Body of pancreas (tissue), 4 donors: ENCODE measurements around the gene NDUFS7. TPM values are rescaled to one million over a fixed set of nuclear protein-coding genes. Genes with fewer than 3 reads are reported as not detected.
A peak's percentile ranks its signal among the peaks of the same experiment; 100 is the strongest.

ENCODE experiments used
- ATAC-seq: fragments of 150-250 bp; one replicate; pipeline ENCODE4 v1.9.1; 2016
- DNase-seq, 4 donors: peaks; one replicate each; pipeline ENCODE4 v3.0.0-alpha.2; 2019
- H3K27ac ChIP-seq, 4 donors: fragments of 200-600 bp; sonication (generic); 1 replicate in 3 of 4; 2 replicates in 1 of 4; pipeline versions ENCODE4 v1.5.1 to v1.6.1; 2016 to 2019; ENCODE audit warnings: mild to moderate bottlenecking in 1 of 4, mixed read lengths in 1 of 4, moderate library complexity in 1 of 4
- H3K27me3 ChIP-seq, 2 donors: fragments of 200-600 bp; sonication (generic); one replicate each; pipeline ENCODE4 v1.6.0; 2016; ENCODE audit warnings: mild to moderate bottlenecking in 1 of 2
- H3K36me3 ChIP-seq, 2 donors: fragments of 200-600 bp; sonication (generic); replicated peaks in 1 of 2; 2 replicates each; pipeline ENCODE4 v1.5.1; 2016; ENCODE audit warnings: low read depth in 2 of 2; ENCODE audit not compliant: insufficient read depth in 1 of 2
- H3K4me1 ChIP-seq: fragments of 200-600 bp; sonication (generic); one replicate; pipeline ENCODE4 v1.6.0; 2016
- H3K4me3 ChIP-seq, 2 donors: fragments of 200-600 bp; sonication (generic); 1 replicate in 1 of 2; 2 replicates in 1 of 2; pipeline ENCODE4 v1.5.1; 2016 to 2019
- H3K9me3 ChIP-seq, 3 donors: fragments of 200-600 bp; sonication (generic); 1 replicate in 2 of 3; 2 replicates in 1 of 3; pipeline ENCODE4 v1.5.1; 2016
- CTCF ChIP-seq, 7 experiments: fragments of 450-650 bp in 4 of 7; fragments of 200-600 bp in 3 of 7; sonication (generic) in 3 of 7; IDR thresholded peaks; one replicate each; pipeline ENCODE4 v1.5.1; 2016 to 2019; ENCODE audit warnings: antibody characterized with exemption in 7 of 7
- POLR2A ChIP-seq, 3 donors: fragments of 450-650 bp; IDR thresholded peaks; one replicate each; pipeline ENCODE4 v1.6.1; 2016; ENCODE audit warnings: antibody characterized with exemption in 3 of 3, mild to moderate bottlenecking in 2 of 3
- WGBS, 2 donors: methylation state at CpG; one replicate each; pipeline ENCODE4 v1.1.5; 2017; 5-methylcytosine and 5-hydroxymethylcytosine counted together
- intact Hi-C: fragments of 100-400 bp; cut with DNase I; formaldehyde crosslinking; loops from one replicate; pipeline ENCODE4 v1.15.1; 2023
- total RNA-seq, 2 donors: library from RNA; depleted of rRNA; stranded (reverse); fragments of >200 nt; gene quantifications; one replicate each; pipeline ENCODE4 v1.1.0, GENCODE V29; 2016

NDUFS7 gene
- 10 to 100 TPM; 59.9 to 87.7 TPM for total RNA-seq

GRCh38 chr19:1383312-1384084, at the start of gene NDUFS7:
Gene NDUFS7, plus strand, starts transcription at chr19:1383907. Its CDS starts 20 bp downstream, at chr19:1383927.
- peak; percentile 19 to 62 (median 59) for TF ChIP-seq POLR2A (IDR thresholded peaks at IDR 0.05)
- peak in 5 of 7 experiments; percentile 12 to 80 (median 56) for TF ChIP-seq CTCF (IDR thresholded peaks at IDR 0.05)
- no peaks in the 10 kb centered on the region for H3K9me3 ChIP-seq
- peak within 1 kb of the TSS; percentile 82 to 94 (median 87) for H3K27ac ChIP-seq
- ATAC-seq (peak; percentile 92), DNase-seq (peak; percentile 92 to 94 (median 94))
- H3K4me1 ChIP-seq: peaks cover 35% of the 10 kb centered on the region
- H3K36me3 ChIP-seq: no peaks in the 10 kb centered on the region
- no peaks in the 10 kb centered on the region for H3K27me3 ChIP-seq
- intact Hi-C loops: no loop called here
- H3K4me3 ChIP-seq: peak within 1 kb of the TSS; percentile 73 to 95
- WGBS, 2 donors: 0% methylated on average over 8 to 88 of the region's 90 CpGs

GRCh38 chr19:1336079-1336684, 47.5 kb upstream of the NDUFS7 start:
- WGBS, 2 donors: 85% methylated on average over 21 to 22 of the region's 22 CpGs
- H3K27me3 ChIP-seq: peaks cover 0 to 3% of the 10 kb centered on the region in 2 donors
- TF ChIP-seq POLR2A (IDR thresholded peaks at IDR 0.05) (no peak), CTCF (IDR thresholded peaks at IDR 0.05) (no peak)
- no peak overlapping the region for H3K27ac ChIP-seq
- H3K4me3 ChIP-seq: no peak overlapping the region
- ATAC-seq (no peak), DNase-seq (no peak)
- intact Hi-C loops: no loop called here
- no peaks in the 10 kb centered on the region for H3K4me1 ChIP-seq
- H3K9me3 ChIP-seq: no peaks in the 10 kb centered on the region
- no peaks in the 10 kb centered on the region for H3K36me3 ChIP-seq

- Histone ChIP-seq H3K36me3 (no peaks in the 10 kb centered on the region), H3K9me3 (no peaks in the 10 kb centered on the region), H3K27me3 (no peaks in the 10 kb centered on the region), H3K27ac (no peak overlapping the region), H3K4me3 (no peak overlapping the region), H3K4me1 (no peaks in the 10 kb centered on the region)
- intact Hi-C loops: no loop called here
- WGBS, 2 donors: 72 to 78% methylated on average over 19 to 28 of the region's 28 CpGs
- TF ChIP-seq POLR2A (IDR thresholded peaks at IDR 0.05): no peak
- ATAC-seq: no peak
- DNase-seq: no peak
These were observed 42.8 kb upstream of the NDUFS7 start for GRCh38 chr19:1340681-1341469.

- H3K27me3 ChIP-seq: no peaks in the 10 kb centered on the region
- no peak overlapping the region for H3K4me3 ChIP-seq
- TF ChIP-seq CTCF (IDR thresholded peaks at IDR 0.05) (no peak), POLR2A (IDR thresholded peaks at IDR 0.05) (no peak)
- H3K36me3 ChIP-seq: no peaks in the 10 kb centered on the region
- H3K9me3 ChIP-seq: no peaks in the 10 kb centered on the region
- DNase-seq: no peak
- no peak for ATAC-seq
- no peak overlapping the region for H3K27ac ChIP-seq
- intact Hi-C loops: no loop called here
- no peaks in the 10 kb centered on the region for H3K4me1 ChIP-seq
- 50 to 55% methylated on average over 7 of the region's 7 CpGs for WGBS, 2 donors
These were observed 40.7 kb upstream of the NDUFS7 start for GRCh38 chr19:1343041-1343440.

DNA sequence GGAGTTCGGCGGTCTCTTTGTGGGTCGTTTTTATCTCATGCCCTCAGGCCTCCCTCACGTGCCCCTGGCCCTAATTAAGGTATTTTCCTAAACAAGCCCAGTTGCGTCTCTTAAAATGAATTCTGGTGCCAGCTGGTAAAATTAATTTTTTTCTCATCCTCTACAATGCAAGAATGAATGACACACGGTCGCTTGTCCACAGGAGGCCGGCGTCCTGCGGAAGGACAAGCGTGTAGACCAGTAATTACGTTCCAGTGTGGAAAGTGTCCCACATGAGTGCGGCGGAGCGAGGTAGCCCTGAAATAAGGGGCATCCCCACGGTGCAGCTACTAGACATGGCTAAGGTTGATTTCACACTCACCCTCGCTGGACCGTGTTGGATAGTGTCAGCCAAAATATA, 34.5 kb upstream of the NDUFS7 start:
- H3K9me3 ChIP-seq: no peaks in the 10 kb centered on the region
- H3K4me3 ChIP-seq: no peak overlapping the region
- no peaks in the 10 kb centered on the region for H3K27me3 ChIP-seq
- ATAC-seq (no peak), DNase-seq (no peak)
- intact Hi-C loops: no loop called here
- peaks cover 7% of the 10 kb centered on the region for H3K4me1 ChIP-seq
- no peak overlapping the region for H3K27ac ChIP-seq
- no peaks in the 10 kb centered on the region for H3K36me3 ChIP-seq
- TF ChIP-seq POLR2A (IDR thresholded peaks at IDR 0.05) (no peak), CTCF (IDR thresholded peaks at IDR 0.05) (no peak)
- 70 to 71% methylated on average over 18 of the region's 18 CpGs for WGBS, 2 donors
